Measurements from ENCODE around the gene SCAF1.

The SCAF1 gene

DNA sequence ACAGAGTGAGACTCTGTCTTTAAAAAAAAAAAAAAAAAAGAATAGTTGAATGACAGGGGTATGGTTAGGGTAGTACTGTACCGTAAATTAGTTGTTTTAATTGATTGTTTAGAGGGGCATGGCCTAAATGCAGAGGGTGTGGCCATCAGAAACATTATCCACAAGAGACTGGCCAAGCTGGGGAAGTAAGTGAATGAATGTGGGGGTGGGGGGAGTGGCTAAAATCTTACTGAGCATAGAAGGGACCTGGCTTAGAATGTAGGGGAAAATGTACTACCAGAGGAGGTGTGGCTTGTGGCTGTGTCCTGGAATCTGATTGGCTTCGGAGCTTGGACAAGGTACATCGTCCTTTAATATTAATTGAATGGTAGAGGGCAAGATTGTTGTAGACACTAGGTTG lies 27.5 kb downstream of the SCAF1 start:
- DNase-seq: no peak

GRCh38 chr19:49672131-49672919 lies 30.3 kb downstream of the SCAF1 start:
- DNase-seq: peak; percentile 77

GRCh38 chr19:49676136-49676783 lies 34.3 kb downstream of the SCAF1 start:
- peak; percentile 81 for DNase-seq

DNA sequence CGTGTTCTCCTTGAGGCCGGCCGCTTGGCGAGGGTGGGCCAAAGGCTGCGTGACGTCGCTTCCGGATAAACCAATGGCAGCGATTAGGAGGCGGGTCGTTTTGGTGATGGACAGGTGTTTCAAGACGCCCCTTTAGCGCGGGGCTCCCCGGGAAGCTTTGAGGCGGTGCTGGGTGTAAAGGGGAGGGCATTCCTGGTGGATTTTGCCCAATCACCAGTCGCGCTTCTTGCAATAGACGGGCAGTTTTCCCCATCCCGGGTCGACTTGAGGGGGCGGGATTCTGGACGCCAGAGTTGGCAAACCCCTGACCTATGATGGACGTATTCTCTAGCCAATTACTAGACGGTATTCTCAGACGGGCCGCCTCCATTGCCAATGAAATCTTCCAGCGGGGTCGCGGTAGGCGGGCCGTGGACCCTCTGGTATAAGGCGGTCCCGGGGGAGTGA lies 34.8 kb downstream of the SCAF1 start:
- DNase-seq: peak; percentile 100

DNA sequence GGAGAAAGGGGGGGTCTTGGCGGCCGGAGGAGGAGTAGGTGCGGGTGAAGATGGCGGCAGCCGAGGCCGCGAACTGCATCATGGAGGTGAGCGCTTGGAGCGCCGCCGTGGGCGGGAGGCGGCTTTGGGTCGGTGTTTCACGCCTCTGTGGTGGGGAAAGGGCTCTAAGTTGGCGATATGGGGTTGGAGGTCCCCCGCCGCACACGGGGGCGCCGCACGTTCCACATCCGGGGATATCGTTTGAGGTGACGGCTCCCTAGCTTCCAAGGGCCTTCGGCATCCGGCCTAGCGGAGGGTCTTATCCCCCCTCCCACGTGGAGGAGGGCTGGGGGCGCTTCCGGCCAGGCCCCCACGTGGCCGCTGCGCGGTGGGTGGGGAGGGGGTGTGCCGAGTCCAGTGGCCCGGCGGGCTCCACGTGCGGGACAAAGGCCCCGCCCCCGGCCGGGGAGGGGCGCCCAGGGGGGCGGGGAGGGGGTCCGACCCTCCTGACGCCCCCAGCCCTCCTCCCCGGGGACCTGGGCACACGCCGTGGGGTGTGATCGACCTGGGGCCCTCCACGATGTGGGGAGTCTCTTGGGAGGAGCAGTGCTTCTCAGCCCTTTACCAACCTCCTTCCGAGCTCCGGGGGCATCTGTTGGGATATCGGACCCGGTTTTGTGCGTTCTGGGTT lies 35.4 kb downstream of the SCAF1 start, which contains the start of gene PRMT1:
PRMT1 (plus strand) TSS at position 41 of the 670 bp plus-strand sequence; CDS start at position 51, 10 bp downstream.
- peak; percentile 50 for DNase-seq

DNA sequence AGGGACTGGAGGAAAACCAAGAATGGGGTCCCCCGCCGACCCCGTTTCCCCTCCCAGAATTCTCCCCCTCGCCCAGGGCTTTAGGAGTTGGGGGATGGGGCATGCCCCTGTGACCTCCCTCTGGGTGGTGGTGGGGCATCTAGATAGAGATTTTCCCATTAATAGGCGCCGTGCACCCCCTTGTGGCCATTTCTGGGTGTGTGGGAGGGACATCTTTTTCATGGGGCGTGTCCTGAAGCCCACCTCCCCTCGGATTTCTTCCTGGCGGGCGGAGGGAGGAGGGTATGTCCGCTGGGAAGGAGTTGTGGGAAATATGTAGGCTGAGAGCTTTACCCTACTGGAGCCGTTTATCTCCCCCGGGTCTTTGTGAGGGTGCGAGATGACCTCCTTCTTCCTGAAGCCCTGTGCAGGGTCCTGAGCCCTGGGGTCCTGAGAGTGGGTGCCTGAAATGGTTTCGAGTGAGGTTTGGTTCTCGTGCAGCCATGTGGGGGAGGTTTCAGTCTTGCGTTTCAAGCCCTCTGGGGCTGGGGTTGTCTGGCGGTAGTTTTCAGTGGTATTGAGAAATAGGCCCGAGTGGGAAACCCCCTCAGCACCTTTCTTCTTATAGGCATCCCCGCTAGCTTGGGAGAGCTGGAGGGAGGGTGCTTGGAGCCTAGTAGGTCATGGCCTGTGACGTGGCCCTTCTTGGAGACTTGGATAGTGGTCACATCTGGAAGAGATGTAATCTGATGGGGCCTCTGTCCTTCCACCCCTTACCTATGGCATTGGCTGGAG lies 36.1 kb downstream of the SCAF1 start:
- peak; percentile 84 for DNase-seq

GRCh38 chr19:49678985-49679770 lies 37.2 kb downstream of the SCAF1 start:
- no peak for DNase-seq

GRCh38 chr19:49679771-49680413 lies 37.9 kb downstream of the SCAF1 start:
- no peak for DNase-seq

DNA sequence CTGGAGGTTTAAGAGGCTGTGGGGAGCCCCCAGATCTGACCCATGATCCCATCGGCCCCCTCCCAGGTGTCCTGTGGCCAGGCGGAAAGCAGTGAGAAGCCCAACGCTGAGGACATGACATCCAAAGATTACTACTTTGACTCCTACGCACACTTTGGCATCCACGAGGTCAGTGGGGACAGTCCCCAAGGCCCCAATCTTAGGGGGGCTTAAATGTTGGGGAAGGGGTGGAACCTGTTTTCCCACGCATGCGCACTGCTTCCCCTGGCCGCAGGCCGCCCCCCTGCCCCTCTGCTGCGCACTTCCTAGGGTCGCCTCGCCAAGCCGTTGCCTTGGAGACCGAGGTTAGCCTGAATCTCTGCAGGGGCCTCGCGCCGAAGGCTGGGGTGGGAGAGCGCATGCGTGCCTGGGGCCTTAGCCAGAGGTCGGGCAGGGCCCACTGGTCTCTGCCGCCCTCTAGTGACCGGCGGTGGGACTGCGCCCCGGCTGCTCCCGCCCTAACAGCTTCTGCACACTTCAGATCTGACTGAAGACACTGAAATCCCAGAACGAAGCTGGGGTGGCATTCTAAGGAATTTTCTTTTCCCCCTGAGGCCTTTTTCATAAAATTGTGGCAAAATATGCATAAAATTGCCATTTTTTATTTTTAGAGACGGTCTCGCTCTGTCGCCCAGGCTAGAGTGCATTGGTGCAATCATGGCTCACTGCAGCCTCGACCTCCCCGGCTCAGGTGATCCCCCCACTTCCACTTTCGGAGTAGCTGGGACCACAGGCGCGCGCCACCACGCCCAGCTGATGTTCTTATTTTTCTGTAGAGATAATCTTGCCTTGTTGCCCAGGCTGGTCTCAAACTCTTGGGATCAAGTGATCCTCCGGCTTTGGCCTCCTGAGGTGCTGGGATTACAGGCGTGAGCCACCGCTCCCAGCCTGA lies 38.7 kb downstream of the SCAF1 start:
- DNase-seq: peak; percentile 95

DNA sequence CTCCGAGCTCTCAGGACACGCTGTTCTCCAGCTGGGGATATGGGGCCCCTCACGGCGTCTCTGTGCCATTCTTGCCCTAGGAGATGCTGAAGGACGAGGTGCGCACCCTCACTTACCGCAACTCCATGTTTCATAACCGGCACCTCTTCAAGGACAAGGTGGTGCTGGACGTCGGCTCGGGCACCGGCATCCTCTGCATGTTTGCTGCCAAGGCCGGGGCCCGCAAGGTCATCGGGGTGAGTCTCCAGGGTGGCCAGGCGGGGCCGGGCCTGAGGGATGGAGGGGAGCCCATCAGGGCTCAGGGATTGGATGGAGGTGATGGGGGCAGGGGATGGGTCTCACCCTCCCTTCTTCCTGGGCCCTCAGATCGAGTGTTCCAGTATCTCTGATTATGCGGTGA lies 39.8 kb downstream of the SCAF1 start:
- no peak for DNase-seq

DNA sequence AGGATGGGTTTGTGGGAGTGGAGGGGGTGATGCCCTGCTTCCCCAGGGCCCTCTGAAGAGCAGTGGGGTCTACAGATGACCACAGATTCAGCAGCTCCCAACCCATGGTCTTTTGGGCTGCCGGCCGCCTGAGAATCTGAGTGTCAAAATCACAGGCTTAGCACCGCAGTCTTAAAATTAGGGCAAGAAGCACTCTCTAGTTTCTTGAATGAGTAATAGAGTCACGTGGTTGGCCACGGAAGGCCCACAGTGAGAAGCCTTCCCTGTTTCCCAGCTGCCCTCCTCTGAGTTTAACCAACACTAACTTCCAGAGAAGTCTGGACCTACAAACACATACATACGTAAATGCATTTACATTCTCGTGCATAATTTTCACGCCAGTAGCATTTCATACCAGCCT lies 40.3 kb downstream of the SCAF1 start:
- no peak for DNase-seq

DNA sequence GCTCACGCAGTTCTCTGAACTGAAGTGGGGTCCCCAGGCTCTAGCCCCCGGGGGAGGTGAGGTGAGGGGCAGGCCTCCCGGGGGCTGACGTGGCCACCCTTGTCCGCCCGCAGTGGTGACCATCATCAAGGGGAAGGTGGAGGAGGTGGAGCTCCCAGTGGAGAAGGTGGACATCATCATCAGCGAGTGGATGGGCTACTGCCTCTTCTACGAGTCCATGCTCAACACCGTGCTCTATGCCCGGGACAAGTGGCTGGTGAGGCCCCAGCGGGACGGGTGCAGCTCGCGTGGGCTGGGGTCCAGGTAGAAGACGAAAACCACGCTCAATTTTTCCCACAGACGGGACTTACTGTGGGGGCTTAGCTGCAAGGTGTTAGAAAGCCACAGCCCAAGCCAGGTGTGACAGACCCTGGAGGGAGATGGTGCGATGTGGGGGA lies 41.8 kb downstream of the SCAF1 start:
- DNase-seq: no peak

- DNase-seq: no peak
These were observed 42.4 kb downstream of the SCAF1 start for GRCh38 chr19:49684251-49684982.

GRCh38 chr19:49684983-49685553 lies 43.1 kb downstream of the SCAF1 start:
- DNase-seq: no peak

DNA sequence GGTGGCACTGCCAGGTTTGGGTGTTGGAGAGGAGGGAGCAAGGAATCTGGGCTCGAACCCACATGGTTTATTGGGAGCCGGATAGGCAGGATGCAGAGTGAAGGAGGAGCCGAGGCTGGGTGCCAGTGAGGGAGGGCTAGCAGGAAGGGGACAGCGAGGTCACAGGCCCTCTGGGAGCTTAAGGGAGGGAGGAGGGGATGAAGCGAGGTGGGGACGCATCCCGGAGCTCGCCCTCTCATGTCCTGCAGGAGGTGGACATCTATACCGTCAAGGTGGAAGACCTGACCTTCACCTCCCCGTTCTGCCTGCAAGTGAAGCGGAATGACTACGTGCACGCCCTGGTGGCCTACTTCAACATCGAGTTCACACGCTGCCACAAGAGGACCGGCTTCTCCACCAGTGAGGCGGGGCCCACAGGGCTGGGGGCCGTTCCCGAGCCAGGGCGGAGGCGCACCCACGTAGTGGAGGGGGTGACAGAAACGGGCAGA lies 43.9 kb downstream of the SCAF1 start:
- no peak for DNase-seq

DNA sequence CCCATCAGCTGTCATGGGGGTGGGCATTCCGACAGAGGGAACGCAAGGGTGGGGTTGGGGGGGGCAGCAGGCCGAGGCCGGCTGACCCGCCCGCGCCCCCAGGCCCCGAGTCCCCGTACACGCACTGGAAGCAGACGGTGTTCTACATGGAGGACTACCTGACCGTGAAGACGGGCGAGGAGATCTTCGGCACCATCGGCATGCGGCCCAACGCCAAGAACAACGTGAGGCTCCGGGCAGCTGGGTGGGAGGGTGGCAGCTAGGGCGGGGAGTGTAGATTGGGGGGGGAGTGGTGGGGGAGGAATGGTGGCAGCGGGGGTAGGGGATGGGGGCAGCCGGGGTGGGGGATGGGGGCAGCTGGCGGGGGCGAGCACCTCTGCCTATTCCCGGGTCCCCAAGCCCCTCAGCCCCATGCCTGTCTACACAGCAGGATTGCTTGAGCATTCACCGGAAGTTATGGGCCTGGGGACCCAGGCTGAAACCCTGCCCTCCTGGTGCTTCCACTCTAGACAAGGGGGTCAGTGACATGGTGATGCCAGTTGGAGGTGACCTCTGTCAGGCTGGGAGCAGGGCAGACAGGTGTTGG lies 44.6 kb downstream of the SCAF1 start:
- no peak for DNase-seq

GRCh38 chr19:49687150-49687549 lies 45.1 kb downstream of the SCAF1 start:
- no peak for DNase-seq

- no peak for DNase-seq
These were observed 45.7 kb downstream of the SCAF1 start for GRCh38 chr19:49687566-49688316.
